ENCODE results near the gene MAN2B2. TPM values are rescaled to one million over a fixed set of nuclear protein-coding genes. Genes with fewer than 3 reads are reported as not detected.

Gene MAN2B2
- total and polyA plus RNA-seq, 2 of the 4 experiments (the other 2 are of a cell fraction), result 13.4 to 34.1 TPM

DNA sequence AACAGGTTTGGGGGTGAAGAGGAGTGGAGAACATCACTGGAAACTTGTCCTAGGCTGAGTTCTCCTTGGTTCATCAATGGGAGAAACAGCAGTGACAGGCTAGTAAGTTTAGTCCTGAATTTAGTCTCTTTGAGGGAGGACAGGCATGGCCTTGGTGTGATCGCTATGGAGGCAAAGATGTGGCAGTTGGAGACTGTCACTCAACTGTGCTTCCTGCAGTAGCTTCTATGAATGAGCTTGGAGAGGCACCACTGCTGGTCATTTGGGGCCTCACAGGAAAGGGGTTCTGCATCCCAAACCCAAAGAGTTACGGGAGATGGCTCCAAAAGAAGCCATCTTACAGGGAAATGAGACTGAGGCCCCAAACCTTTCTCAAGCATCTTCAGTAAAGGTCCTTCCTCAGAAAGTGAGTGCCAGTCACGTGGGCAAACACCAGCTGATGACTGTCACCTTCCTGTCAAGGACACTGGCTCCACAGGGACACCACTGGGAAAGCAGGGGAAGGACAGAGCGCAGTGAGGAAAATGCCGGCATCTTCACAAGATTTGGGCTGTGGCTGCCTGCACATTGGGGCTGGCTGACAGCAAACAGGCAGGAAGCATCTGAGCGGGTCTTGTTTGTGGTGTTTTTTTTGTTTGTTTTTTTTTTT lies 72.7 kb downstream of the MAN2B2 start:
- no peak for DNase-seq
- no peak overlapping the region for H3K9ac ChIP-seq (ENCODE audit: low read depth, low read length)
- H3K4me1 ChIP-seq (ENCODE audit: control insufficient read depth, insufficient read depth, low read length), result peaks cover 5% of the 10 kb centered on the region; the same call in 1 of the 2 replicates
- H3K14ac ChIP-seq (replicated peaks; ENCODE audit: low read depth, low read length), result no peak overlapping the region
- no peak overlapping the region for H2AK9ac ChIP-seq (replicated peaks; ENCODE audit: low read depth, low read length, poor library complexity)
- ChIA-PET CTCF (no interaction called here), POLR2A (ENCODE audit: unreplicated experiment) (no interaction called here)
- H2BK120ac ChIP-seq (ENCODE audit: low read depth, low read length), result no peak overlapping the region
- TF ChIP-seq MXI1 (IDR thresholded peaks at IDR 0.05; ENCODE audit: borderline replicate concordance, low read depth, low read length), result no peak
- TF ChIP-seq FOS (IDR thresholded peaks at IDR 0.05; ENCODE audit: low read depth, low read length), result no peak
- no peak for TF ChIP-seq RFX5 (IDR thresholded peaks at IDR 0.05; ENCODE audit: low read depth, low read length)
- no peak for TF ChIP-seq SMC3 (IDR thresholded peaks at IDR 0.05; ENCODE audit: low read depth, low read length)
- no peak for TF ChIP-seq RCOR1 (IDR thresholded peaks at IDR 0.05; ENCODE audit: insufficient replicate concordance, low read length)
- H3K27ac ChIP-seq (ENCODE audit: insufficient read depth, low read length), result no peak overlapping the region
- H3K56ac ChIP-seq (ENCODE audit: extremely low read depth, insufficient read depth, low read length), result no peak overlapping the region
- H4K8ac ChIP-seq (ENCODE audit: low read depth in 2 of 2, low read length in 2 of 2), result no peak overlapping the region
- H2BK20ac ChIP-seq (ENCODE audit: low read depth, low read length), result no peak overlapping the region
- peaks cover 5% of the 10 kb centered on the region for H3K36me3 ChIP-seq (ENCODE audit: control insufficient read depth, insufficient read depth, low read length)
- H2BK15ac ChIP-seq (ENCODE audit: low read depth, low read length), result no peak overlapping the region
- no peak for ATAC-seq (ENCODE audit: low read depth)
- peaks cover 2% of the 10 kb centered on the region; the same call in 1 of the 2 replicates for H3K27me3 ChIP-seq (ENCODE audit: control insufficient read depth, insufficient read depth, low read length)
- no peak overlapping the region for H3K23ac ChIP-seq (ENCODE audit: low read depth, low read length)
- dilution Hi-C loops (cut with HindIII; ENCODE audit: low sequenced_read_pairs, unreplicated experiment), result no loop called here
- no peak overlapping the region for H4K5ac ChIP-seq (ENCODE audit: low read depth, low read length)
- no peak overlapping the region for H3K4me3 ChIP-seq (ENCODE audit: insufficient read depth, low read depth, low read length)
- no TSS peak for BruUV-seq (replicated peaks)
- no peak overlapping the region for H2BK5ac ChIP-seq (ENCODE audit: low read depth, low read length, poor library complexity, severe bottlenecking)
- no peak overlapping the region for H4K91ac ChIP-seq (ENCODE audit: insufficient read depth, low read depth, low read length)
- peaks cover 9% of the 10 kb centered on the region for H3K9me1 ChIP-seq (ENCODE audit: insufficient read depth, low read length)
- intact Hi-C loops (cut with micrococcal nuclease), result no loop called here
- H3K4me2 ChIP-seq (ENCODE audit: low read depth, low read length), result no peak overlapping the region
- no peak overlapping the region for H2AK5ac ChIP-seq (ENCODE audit: low read depth, low read length)
- peaks cover 11 to 16% of the 10 kb centered on the region in 2 experiments for H3K79me1 ChIP-seq (ENCODE audit: low read depth in 1 of 2, low read length in 2 of 2)
- H3K9me3 ChIP-seq (ENCODE audit: control insufficient read depth, insufficient read depth, low read length), result no peaks in the 10 kb centered on the region
- H2AFZ ChIP-seq (replicated peaks; ENCODE audit: low read length, poor library complexity), result no peak overlapping the region
- 0% methylated on average over 1 of the region's 6 CpGs; no CpG with 5 or more reads in 1 of the 2 experiments for WGBS, 2 experiments (ENCODE audit: extremely low coverage in 2 of 2, insufficient read length in 1 of 2)
- H3K4ac ChIP-seq (ENCODE audit: low read depth, low read length), result no peak overlapping the region
- no peak overlapping the region for H3K18ac ChIP-seq (ENCODE audit: low read depth, low read length)
- H4K20me1 ChIP-seq (ENCODE audit: insufficient read depth, low read length), result peaks cover 13% of the 10 kb centered on the region
- in situ Hi-C loops (cut with MboI; ENCODE audit: low sequenced_read_pairs), result no loop called here

All from IMR-90 (cell line).